ENCODE results near the gene RXFP1.

- TF ChIP-seq CTCF (IDR thresholded peaks at IDR 0.05) (peak; percentile 62; the same call in 1 of the 2 replicates), SIN3A (IDR thresholded peaks at IDR 0.05; ENCODE audit: borderline replicate concordance, insufficient read depth, low read depth, low read length) (no peak), REST (IDR thresholded peaks at IDR 0.05; ENCODE audit: insufficient read depth in 1 of 2, low read depth in 2 of 2, low read length in 1 of 2) (no peak), POLR2AphosphoS5 (IDR thresholded peaks at IDR 0.05; ENCODE audit: low read depth, low read length) (no peak), TCF7L2 (IDR thresholded peaks at IDR 0.05; ENCODE audit: low read depth, low read length) (no peak)
These were observed 103.3 kb downstream of the RXFP1 start for GRCh38 chr4:158624889-158625478.
